OCI-LY1 (cell line): Measurements from ENCODE around the gene AACS.
A peak's percentile ranks its signal among the peaks of the same experiment; 100 is the strongest.

Source experiments
- H2AFZ ChIP-seq: fragments of 200-600 bp; sonication (generic), shearing (Covaris generic); 2 replicates; pipeline ENCODE4 v1.6.0; 2014; ENCODE audit warnings: antibody characterized with exemption, mild to moderate bottlenecking, low read length
- H3F3A ChIP-seq: fragments of 200-600 bp; sonication (generic), shearing (Covaris generic); 2 replicates; pipeline ENCODE4 v1.6.0; 2014; ENCODE audit warnings: mild to moderate bottlenecking, antibody characterized with exemption, low read length, moderate library complexity; ENCODE audit not compliant: insufficient read depth
- H3K27ac ChIP-seq: fragments of 200-600 bp; sonication (generic); 2 replicates; pipeline ENCODE4 v1.5.1; 2014; ENCODE audit warnings: low read length, mixed run types, mild to moderate bottlenecking, low read depth; ENCODE audit not compliant: poor library complexity, severe bottlenecking
- H3K27me3 ChIP-seq: fragments of 200-600 bp; sonication (generic); 2 replicates; pipeline ENCODE4 v1.6.0; 2014; ENCODE audit warnings: antibody characterized with exemption, mild to moderate bottlenecking, low read length, moderate library complexity; ENCODE audit not compliant: insufficient read depth
- H3K36me3 ChIP-seq: fragments of 200-600 bp; sonication (generic); 2 replicates; pipeline ENCODE4 v1.6.1; 2014; ENCODE audit warnings: mild to moderate bottlenecking, antibody characterized with exemption, low read length, moderate library complexity, mixed read lengths; ENCODE audit not compliant: insufficient read depth
- H3K4me1 ChIP-seq: fragments of 200-600 bp; sonication (generic); 2 replicates; pipeline ENCODE4 v1.5.1; 2014; ENCODE audit warnings: mild to moderate bottlenecking, low read length, moderate library complexity; ENCODE audit not compliant: insufficient read depth, severe bottlenecking
- H3K4me2 ChIP-seq: fragments of 200-600 bp; sonication (generic), shearing (Covaris generic); 2 replicates; pipeline ENCODE4 v1.6.1; 2014; ENCODE audit warnings: low read length
- H3K4me3 ChIP-seq: fragments of 200-600 bp; sonication (generic); 2 replicates; pipeline ENCODE4 v1.5.1; 2014; ENCODE audit warnings: low read length, low read depth, mild to moderate bottlenecking, mixed read lengths; ENCODE audit not compliant: poor library complexity, severe bottlenecking
- H3K79me2 ChIP-seq: fragments of 200-600 bp; shearing (Covaris generic); 2 replicates; pipeline ENCODE4 v1.6.1; 2016; ENCODE audit warnings: mixed run types, low read length, mixed read lengths; ENCODE audit not compliant: insufficient read depth
- H3K9ac ChIP-seq: fragments of 200-600 bp; sonication (generic), shearing (Covaris generic); 2 replicates; pipeline ENCODE4 v1.6.1; 2014; ENCODE audit warnings: mild to moderate bottlenecking, low read length, mixed read lengths
- H3K9me2 ChIP-seq: fragments of 200-600 bp; sonication (generic), shearing (Covaris generic); 2 replicates; pipeline ENCODE4 v1.6.1; 2014; ENCODE audit warnings: low read depth, mild to moderate bottlenecking, low read length, mixed read lengths
- H3K9me3 ChIP-seq: fragments of 200-600 bp; shearing (Covaris generic); 2 replicates; pipeline ENCODE4 v1.6.1; 2014; ENCODE audit warnings: low read length, mixed read lengths
- H4K20me1 ChIP-seq: fragments of 200-600 bp; sonication (generic), shearing (Covaris generic); 2 replicates; pipeline ENCODE4 v1.6.0; 2016; ENCODE audit warnings: mild to moderate bottlenecking, low read length; ENCODE audit not compliant: insufficient read depth
- CTCF ChIP-seq: fragments of 200-600 bp; sonication (generic), shearing (Covaris generic); IDR thresholded peaks from 2 replicates; pipeline ENCODE4 v1.5.1; 2017; ENCODE audit warnings: mild to moderate bottlenecking, antibody characterized with exemption, low read length, moderate library complexity, mixed read lengths
- EZH2 ChIP-seq: fragments of 200-600 bp; sonication (generic), shearing (Covaris generic); IDR thresholded peaks from 2 replicates; pipeline ENCODE4 v1.8.0; 2017; ENCODE audit warnings: borderline replicate concordance, mixed run types, mild to moderate bottlenecking, antibody characterized with exemption, low read length, moderate library complexity, mixed read lengths

The AACS gene

GRCh38 chr12:125033288-125033687, 31.9 kb upstream of the AACS start:
- Histone ChIP-seq H3K27ac (no peak overlapping the region), H2AFZ (no peak overlapping the region)

GRCh38 chr12:125038976-125039625, 26.1 kb upstream of the AACS start:
- no peak overlapping the region for H3K4me3 ChIP-seq
- H2AFZ ChIP-seq: no peak overlapping the region
- H3K9ac ChIP-seq: no peak overlapping the region
- no peaks in the 10 kb centered on the region for H3K36me3 ChIP-seq
- H3F3A ChIP-seq: no peaks in the 10 kb centered on the region
- peaks cover 4% of the 10 kb centered on the region for H3K4me1 ChIP-seq
- no peaks in the 10 kb centered on the region for H3K27me3 ChIP-seq
- TF ChIP-seq CTCF (peak; percentile 13; the same call in 1 of the 2 replicates), EZH2 (no peak)
- no peaks in the 10 kb centered on the region for H4K20me1 ChIP-seq
- H3K4me2 ChIP-seq: no peak overlapping the region
- no peak overlapping the region for H3K27ac ChIP-seq
- no peaks in the 10 kb centered on the region for H3K9me2 ChIP-seq
- H3K79me2 ChIP-seq: no peaks in the 10 kb centered on the region
- no peaks in the 10 kb centered on the region for H3K9me3 ChIP-seq

More at GRCh38 chr12:125033288-125033687, 31.9 kb upstream of the AACS start:
- no peaks in the 10 kb centered on the region for H3K4me1 ChIP-seq
- no peaks in the 10 kb centered on the region for H3K27me3 ChIP-seq
- H3K79me2 ChIP-seq: no peaks in the 10 kb centered on the region
- TF ChIP-seq CTCF (no peak), EZH2 (no peak)
- H4K20me1 ChIP-seq: no peaks in the 10 kb centered on the region
- H3K36me3 ChIP-seq: peaks cover 23% of the 10 kb centered on the region; the same call in 1 of the 2 replicates
- no peaks in the 10 kb centered on the region for H3F3A ChIP-seq
- H3K4me3 ChIP-seq: no peak overlapping the region
- H3K9ac ChIP-seq: no peak overlapping the region
- no peaks in the 10 kb centered on the region for H3K9me3 ChIP-seq
- no peak overlapping the region for H3K4me2 ChIP-seq
- H3K9me2 ChIP-seq: no peaks in the 10 kb centered on the region

GRCh38 chr12:125049093-125049458, 16.2 kb upstream of the AACS start:
- no peak for TF ChIP-seq EZH2
- TF ChIP-seq CTCF: no peak
- Histone ChIP-seq H3K79me2 (no peaks in the 10 kb centered on the region), H3K4me3 (peak overlapping the region; percentile 62), H3K36me3 (no peaks in the 10 kb centered on the region), H3F3A (0 out of 2 replicates have a peak, but pooled peaks cover 6% of the 10 kb centered on the region), H3K9ac (peak overlapping the region; percentile 58; the same call in 1 of the 2 replicates), H3K9me3 (no peaks in the 10 kb centered on the region), H3K27me3 (no peaks in the 10 kb centered on the region), H3K9me2 (no peaks in the 10 kb centered on the region), H3K4me1 (no peaks in the 10 kb centered on the region), H3K27ac (peak overlapping the region; percentile 56), H3K4me2 (peak overlapping the region; percentile 62), H4K20me1 (no peaks in the 10 kb centered on the region), H2AFZ (no peak overlapping the region)
